Neural cell (in vitro differentiated cells): ENCODE data around the gene ZNF440. TPM values are rescaled to one million over a fixed set of nuclear protein-coding genes. Genes with fewer than 3 reads are reported as not detected.

Source experiments
- H2AFZ ChIP-seq: fragments of 200-600, 300-800 bp; sonication (generic), shearing (Covaris generic); 2 replicates; pipeline ENCODE4 v1.6.0; 2014; ENCODE audit warnings: low read depth, mild to moderate bottlenecking, antibody characterized with exemption, low read length, moderate library complexity
- H3F3A ChIP-seq: fragments of 200-600 bp; shearing (Covaris generic); 2 replicates; pipeline ENCODE4 v1.6.1; 2016; ENCODE audit warnings: mild to moderate bottlenecking, moderate library complexity, mixed read lengths, antibody characterized with exemption, low read length; ENCODE audit not compliant: insufficient read depth, poor library complexity, severe bottlenecking
- H3K27ac ChIP-seq: fragments of 200-600, 300-800 bp; sonication (generic), shearing (Covaris generic); 2 replicates; pipeline ENCODE4 v1.5.1; 2014; ENCODE audit warnings: mild to moderate bottlenecking, low read length, moderate library complexity
- H3K27me3 ChIP-seq: fragments of 300-800, 200-600 bp; sonication (generic), shearing (Covaris generic); 2 replicates; pipeline ENCODE4 v1.6.0; 2014; ENCODE audit warnings: mild to moderate bottlenecking, low read depth, low read length, moderate library complexity; ENCODE audit not compliant: insufficient read depth
- H3K36me3 ChIP-seq: fragments of 300-800, 200-600 bp; sonication (generic), shearing (Covaris generic); 2 replicates; pipeline ENCODE4 v1.5.1; 2014; ENCODE audit warnings: mild to moderate bottlenecking, antibody characterized with exemption, low read length, moderate library complexity; ENCODE audit not compliant: insufficient read depth
- H3K4me2 ChIP-seq: fragments of 300-800, 200-600 bp; sonication (generic), shearing (Covaris generic); 2 replicates; pipeline ENCODE4 v1.6.0; 2014; ENCODE audit warnings: mild to moderate bottlenecking, low read length
- H3K4me3 ChIP-seq: fragments of 300-800, 200-600 bp; sonication (generic), shearing (Covaris generic); 2 replicates; pipeline ENCODE4 v1.5.1; 2014; ENCODE audit warnings: mild to moderate bottlenecking, low read length, moderate library complexity
- H3K79me2 ChIP-seq: fragments of 200-600 bp; shearing (Covaris generic); replicated peaks from 2 replicates; pipeline ENCODE4 v1.6.0; 2014; ENCODE audit warnings: mild to moderate bottlenecking, low read length, moderate library complexity; ENCODE audit not compliant: insufficient read depth
- H3K9ac ChIP-seq: fragments of 300-800, 200-600 bp; sonication (generic), shearing (Covaris generic); 2 replicates; pipeline ENCODE4 v1.6.1; 2016; ENCODE audit warnings: mild to moderate bottlenecking, low read length, mixed read lengths
- H3K9me2 ChIP-seq: fragments of 200-600 bp; shearing (Covaris generic); 2 replicates; pipeline ENCODE4 v1.6.1; 2016; ENCODE audit warnings: mild to moderate bottlenecking, low read length, mixed read lengths; ENCODE audit not compliant: insufficient read depth
- H3K9me3 ChIP-seq: fragments of 200-600, 300-800 bp; sonication (generic), shearing (Covaris generic); 2 replicates; pipeline ENCODE4 v1.6.1; 2016; ENCODE audit warnings: mild to moderate bottlenecking, mixed run types, low read length, moderate library complexity, mixed read lengths
- H4K20me1 ChIP-seq: fragments of 200-600 bp; shearing (Covaris generic); 2 replicates; pipeline ENCODE4 v1.6.1; 2016; ENCODE audit warnings: mild to moderate bottlenecking, mixed run types; ENCODE audit not compliant: insufficient read depth
- EP300 ChIP-seq: fragments of 450-650 bp; conservative IDR thresholded peaks from 2 replicates; pipeline ENCODE4 v1.6.1; 2014; ENCODE audit warnings: antibody characterized with exemption, mild to moderate bottlenecking, moderate library complexity; ENCODE audit not compliant: poor library complexity, severe bottlenecking
- EZH2 ChIP-seq: fragments of 200-600, 300-800 bp; shearing (Covaris generic), sonication (generic); IDR thresholded peaks from 2 replicates; pipeline ENCODE4 v1.6.1; 2014; ENCODE audit warnings: antibody characterized with exemption, low read length, borderline replicate concordance, mild to moderate bottlenecking; ENCODE audit not compliant: insufficient read depth, poor library complexity, severe bottlenecking
- MXI1 ChIP-seq: fragments of 450-650 bp; conservative IDR thresholded peaks from 2 replicates; pipeline ENCODE4 v1.6.1; 2014; ENCODE audit warnings: antibody characterized with exemption, mild to moderate bottlenecking; ENCODE audit not compliant: poor library complexity, severe bottlenecking
- POLR2AphosphoS5 ChIP-seq: IDR thresholded peaks from 2 replicates; pipeline ENCODE4 v1.6.1; 2012
- RAD21 ChIP-seq: fragments of 450-650 bp; conservative IDR thresholded peaks from 2 replicates; pipeline ENCODE4 v1.6.1; 2014; ENCODE audit warnings: antibody characterized with exemption, mild to moderate bottlenecking, moderate library complexity
- SMC3 ChIP-seq: fragments of 450-650 bp; conservative IDR thresholded peaks from 2 replicates; pipeline ENCODE4 v1.6.1; 2014; ENCODE audit warnings: antibody characterized with exemption, mild to moderate bottlenecking, moderate library complexity; ENCODE audit not compliant: poor library complexity
- TAF1 ChIP-seq: IDR thresholded peaks from 2 replicates; pipeline ENCODE4 v1.6.1; 2012; ENCODE audit warnings: low read depth
- polyA plus RNA-seq: library from polyadenylated mRNA; depleted of rRNA; stranded (reverse); fragments of >200 nt; gene quantifications from 2 replicates; pipeline ENCODE4 v1.2.3, GENCODE V29; 2014
- TF ChIP-seq, protein P1 (sequence below): fragments of 450-650 bp; IDR thresholded peaks from 2 replicates; pipeline ENCODE4 v1.5.1; 2014; ENCODE audit warnings: antibody characterized with exemption, mild to moderate bottlenecking, moderate library complexity; ENCODE audit not compliant: poor library complexity, severe bottlenecking
- TF ChIP-seq, protein P2 (sequence below): IDR thresholded peaks from 2 replicates; pipeline ENCODE4 v1.6.1; 2012; ENCODE audit warnings: borderline replicate concordance

The ZNF440 gene
- polyA plus RNA-seq, 1 donor from 2014 or later = 26.6 TPM

DNA sequence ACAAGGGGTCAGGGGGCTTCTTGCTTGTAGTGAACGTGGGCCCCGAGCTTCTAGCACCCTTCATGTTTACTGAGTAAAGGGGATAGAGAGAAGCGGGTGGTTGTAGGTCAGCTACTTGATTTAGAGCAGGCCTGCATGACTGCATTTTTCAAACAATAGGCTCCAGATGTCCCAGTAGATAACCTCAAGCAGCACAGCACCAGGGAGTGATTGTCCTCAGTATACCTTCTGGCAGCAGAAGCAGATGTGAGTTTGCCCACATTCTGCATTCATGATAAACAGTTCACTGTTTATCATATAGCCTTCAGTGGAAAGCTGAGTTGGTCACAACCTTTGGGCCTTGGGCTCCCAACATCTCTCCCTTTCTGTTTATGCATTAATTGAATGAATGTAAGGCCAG is 39.3 kb downstream of the ZNF440 start:
- no peak overlapping the region for H3K4me2 ChIP-seq
- H3K9me3 ChIP-seq = no peaks in the 10 kb centered on the region
- H3F3A ChIP-seq = no peaks in the 10 kb centered on the region
- no peak overlapping the region for H2AFZ ChIP-seq
- H3K27ac ChIP-seq = no peak overlapping the region
- TF ChIP-seq, protein P1, sequence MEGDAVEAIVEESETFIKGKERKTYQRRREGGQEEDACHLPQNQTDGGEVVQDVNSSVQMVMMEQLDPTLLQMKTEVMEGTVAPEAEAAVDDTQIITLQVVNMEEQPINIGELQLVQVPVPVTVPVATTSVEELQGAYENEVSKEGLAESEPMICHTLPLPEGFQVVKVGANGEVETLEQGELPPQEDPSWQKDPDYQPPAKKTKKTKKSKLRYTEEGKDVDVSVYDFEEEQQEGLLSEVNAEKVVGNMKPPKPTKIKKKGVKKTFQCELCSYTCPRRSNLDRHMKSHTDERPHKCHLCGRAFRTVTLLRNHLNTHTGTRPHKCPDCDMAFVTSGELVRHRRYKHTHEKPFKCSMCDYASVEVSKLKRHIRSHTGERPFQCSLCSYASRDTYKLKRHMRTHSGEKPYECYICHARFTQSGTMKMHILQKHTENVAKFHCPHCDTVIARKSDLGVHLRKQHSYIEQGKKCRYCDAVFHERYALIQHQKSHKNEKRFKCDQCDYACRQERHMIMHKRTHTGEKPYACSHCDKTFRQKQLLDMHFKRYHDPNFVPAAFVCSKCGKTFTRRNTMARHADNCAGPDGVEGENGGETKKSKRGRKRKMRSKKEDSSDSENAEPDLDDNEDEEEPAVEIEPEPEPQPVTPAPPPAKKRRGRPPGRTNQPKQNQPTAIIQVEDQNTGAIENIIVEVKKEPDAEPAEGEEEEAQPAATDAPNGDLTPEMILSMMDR = no peak
- H3K36me3 ChIP-seq = no peaks in the 10 kb centered on the region
- H4K20me1 ChIP-seq = no peaks in the 10 kb centered on the region
- H3K79me2 ChIP-seq = no peaks in the 10 kb centered on the region
- H3K9ac ChIP-seq = no peak overlapping the region
- H3K27me3 ChIP-seq = no peaks in the 10 kb centered on the region
- no peak overlapping the region for H3K4me3 ChIP-seq
- no peaks in the 10 kb centered on the region for H3K9me2 ChIP-seq

DNA sequence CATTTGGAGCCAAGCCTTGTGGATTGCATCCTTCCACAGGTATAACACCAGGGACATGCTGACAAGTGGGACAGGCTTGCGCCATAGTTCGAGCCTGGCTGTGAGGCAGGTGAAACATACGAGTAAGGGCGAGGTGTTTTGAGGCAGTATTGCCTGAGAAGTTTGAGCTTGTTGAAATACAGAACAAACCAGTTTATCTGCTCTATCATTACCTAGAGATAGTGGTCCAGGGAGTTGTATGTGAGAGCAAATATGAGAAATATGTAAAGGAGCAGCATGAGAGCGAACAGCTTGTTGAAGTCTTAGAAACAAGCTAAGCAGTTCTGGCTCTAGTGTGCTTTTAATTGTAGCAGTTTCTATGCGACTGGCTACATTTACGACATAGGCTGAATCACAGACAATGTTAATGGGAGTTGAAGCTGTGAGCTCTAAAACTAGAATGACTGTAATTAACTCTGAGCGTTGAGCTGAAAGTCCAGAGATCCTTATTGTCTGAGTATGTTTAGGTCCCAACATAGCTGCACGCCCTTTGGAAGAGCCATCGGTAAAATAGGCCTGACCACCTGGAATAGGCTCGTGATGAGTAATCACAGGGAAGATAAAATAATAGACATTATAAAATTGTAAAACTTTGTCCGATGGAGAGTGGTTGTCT is 42.6 kb downstream of the ZNF440 start:
- H3K4me3 ChIP-seq = no peak overlapping the region
- no peaks in the 10 kb centered on the region for H3F3A ChIP-seq
- H4K20me1 ChIP-seq = no peaks in the 10 kb centered on the region
- no peaks in the 10 kb centered on the region for H3K9me2 ChIP-seq
- no peak overlapping the region for H3K9ac ChIP-seq
- H2AFZ ChIP-seq = no peak overlapping the region
- TF ChIP-seq EP300 (no peak), EZH2 (no peak)
- no peaks in the 10 kb centered on the region for H3K9me3 ChIP-seq
- H3K79me2 ChIP-seq = no peaks in the 10 kb centered on the region
- H3K27me3 ChIP-seq = no peaks in the 10 kb centered on the region
- no peak overlapping the region for H3K4me2 ChIP-seq
- H3K27ac ChIP-seq = no peak overlapping the region
- H3K36me3 ChIP-seq = no peaks in the 10 kb centered on the region

DNA sequence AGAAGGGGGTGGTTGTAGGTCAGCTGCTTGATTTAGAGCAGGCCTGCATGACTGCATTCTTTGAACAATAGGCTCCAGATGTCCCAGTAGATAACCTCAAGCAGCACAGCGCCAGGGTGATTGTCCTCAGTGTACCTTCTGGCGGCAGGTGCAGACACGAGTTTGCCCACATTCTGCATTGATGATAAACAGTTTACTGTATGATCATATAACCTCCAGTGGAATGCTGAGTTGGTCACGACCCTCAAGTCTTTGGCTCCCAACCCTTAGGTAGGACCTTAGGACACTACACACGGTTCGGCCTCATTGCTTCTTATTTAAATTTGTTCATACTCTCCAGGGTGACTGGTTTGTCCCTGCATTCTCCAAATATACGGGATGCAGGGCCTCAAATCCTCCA is 46.6 kb downstream of the ZNF440 start:
- Histone ChIP-seq H3K9ac (no peak overlapping the region), H3K4me2 (no peak overlapping the region), H3K79me2 (no peaks in the 10 kb centered on the region), H3K36me3 (no peaks in the 10 kb centered on the region), H4K20me1 (no peaks in the 10 kb centered on the region), H3K27ac (no peak overlapping the region), H3K9me3 (peaks cover 3% of the 10 kb centered on the region), H3K4me3 (no peak overlapping the region), H3K9me2 (no peaks in the 10 kb centered on the region), H3F3A (no peaks in the 10 kb centered on the region), H3K27me3 (no peaks in the 10 kb centered on the region), H2AFZ (no peak overlapping the region)
- TF ChIP-seq TAF1 (no peak), EZH2 (no peak), RAD21 (no peak), EP300 (no peak), SMC3 (no peak), MXI1 (no peak), POLR2AphosphoS5 (no peak)
- TF ChIP-seq, protein P2, sequence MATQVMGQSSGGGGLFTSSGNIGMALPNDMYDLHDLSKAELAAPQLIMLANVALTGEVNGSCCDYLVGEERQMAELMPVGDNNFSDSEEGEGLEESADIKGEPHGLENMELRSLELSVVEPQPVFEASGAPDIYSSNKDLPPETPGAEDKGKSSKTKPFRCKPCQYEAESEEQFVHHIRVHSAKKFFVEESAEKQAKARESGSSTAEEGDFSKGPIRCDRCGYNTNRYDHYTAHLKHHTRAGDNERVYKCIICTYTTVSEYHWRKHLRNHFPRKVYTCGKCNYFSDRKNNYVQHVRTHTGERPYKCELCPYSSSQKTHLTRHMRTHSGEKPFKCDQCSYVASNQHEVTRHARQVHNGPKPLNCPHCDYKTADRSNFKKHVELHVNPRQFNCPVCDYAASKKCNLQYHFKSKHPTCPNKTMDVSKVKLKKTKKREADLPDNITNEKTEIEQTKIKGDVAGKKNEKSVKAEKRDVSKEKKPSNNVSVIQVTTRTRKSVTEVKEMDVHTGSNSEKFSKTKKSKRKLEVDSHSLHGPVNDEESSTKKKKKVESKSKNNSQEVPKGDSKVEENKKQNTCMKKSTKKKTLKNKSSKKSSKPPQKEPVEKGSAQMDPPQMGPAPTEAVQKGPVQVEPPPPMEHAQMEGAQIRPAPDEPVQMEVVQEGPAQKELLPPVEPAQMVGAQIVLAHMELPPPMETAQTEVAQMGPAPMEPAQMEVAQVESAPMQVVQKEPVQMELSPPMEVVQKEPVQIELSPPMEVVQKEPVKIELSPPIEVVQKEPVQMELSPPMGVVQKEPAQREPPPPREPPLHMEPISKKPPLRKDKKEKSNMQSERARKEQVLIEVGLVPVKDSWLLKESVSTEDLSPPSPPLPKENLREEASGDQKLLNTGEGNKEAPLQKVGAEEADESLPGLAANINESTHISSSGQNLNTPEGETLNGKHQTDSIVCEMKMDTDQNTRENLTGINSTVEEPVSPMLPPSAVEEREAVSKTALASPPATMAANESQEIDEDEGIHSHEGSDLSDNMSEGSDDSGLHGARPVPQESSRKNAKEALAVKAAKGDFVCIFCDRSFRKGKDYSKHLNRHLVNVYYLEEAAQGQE = no peak
- TF ChIP-seq, protein P1 = no peak
